ENCODE results near the gene C1orf56. TPM values are rescaled to one million over a fixed set of nuclear protein-coding genes. Genes with fewer than 3 reads are reported as not detected.

C1orf56 gene
- total RNA-seq, 1 experiment from 2014 or later = 0.74 TPM

- no peaks in the 10 kb centered on the region; the same call in 1 of the 2 replicates for H3K36me3 ChIP-seq
- DNase-seq (ENCODE audit: low read depth in 1 of 2, low spot score in 2 of 2) = no peak
- no peaks in the 10 kb centered on the region for H3K9me3 ChIP-seq (replicated peaks)
- H3K4me3 ChIP-seq = no peak overlapping the region
- H3K27ac ChIP-seq = no peak overlapping the region
- peaks cover 12% of the 10 kb centered on the region for H3K4me1 ChIP-seq (replicated peaks)
- no peaks in the 10 kb centered on the region for H3K27me3 ChIP-seq (replicated peaks)
These were observed 4.4 kb upstream of the C1orf56 start for GRCh38 chr1:151043163-151043562.

GRCh38 chr1:151047925-151048644 is 534 bp downstream of the C1orf56 start:
- DNase-seq (ENCODE audit: low read depth in 1 of 2, low spot score in 2 of 2) = peak; percentile 71 to 73
- Histone ChIP-seq H3K9me3 (replicated peaks) (no peaks in the 10 kb centered on the region), H3K4me1 (replicated peaks) (peaks cover 19% of the 10 kb centered on the region), H3K4me3 (peak overlapping the region; percentile 54), H3K27ac (peak overlapping the region; percentile 27), H3K27me3 (replicated peaks) (no peaks in the 10 kb centered on the region), H3K36me3 (peaks cover 32% of the 10 kb centered on the region)

GRCh38 chr1:151048645-151049032 is 1.1 kb downstream of the C1orf56 start:
- Histone ChIP-seq H3K9me3 (replicated peaks) (no peaks in the 10 kb centered on the region), H3K36me3 (peaks cover 38% of the 10 kb centered on the region), H3K27ac (no peak overlapping the region)

DNA sequence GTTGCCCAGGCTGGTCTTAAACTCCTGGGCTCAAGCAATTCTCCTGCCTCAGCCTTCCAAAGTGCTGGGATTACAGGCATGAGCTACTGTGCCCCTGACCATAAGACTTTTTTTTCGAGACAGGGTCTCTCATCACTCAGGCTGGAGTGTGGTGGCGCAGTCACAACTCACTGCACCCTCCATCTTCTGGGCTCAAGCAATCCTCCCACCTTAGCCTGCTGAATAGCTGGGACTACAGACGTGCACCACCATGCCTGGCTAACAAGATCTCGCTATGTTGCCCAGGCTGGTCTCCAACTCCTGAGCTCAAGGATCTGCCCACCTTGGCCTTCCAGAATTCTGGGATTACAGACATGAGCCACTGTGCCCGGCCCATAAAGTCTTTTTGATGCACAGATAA is 1.9 kb downstream of the C1orf56 start:
- Histone ChIP-seq H3K9me3 (replicated peaks) (no peaks in the 10 kb centered on the region), H3K4me1 (replicated peaks) (peaks cover 19% of the 10 kb centered on the region), H3K4me3 (no peak overlapping the region), H3K27ac (no peak overlapping the region), H3K27me3 (replicated peaks) (no peaks in the 10 kb centered on the region), H3K36me3 (peaks cover 46% of the 10 kb centered on the region)
- no peak for DNase-seq (ENCODE audit: low read depth in 1 of 2, low spot score in 2 of 2)

More at GRCh38 chr1:151048645-151049032, 1.1 kb downstream of the C1orf56 start:
- no peak for DNase-seq (ENCODE audit: low read depth in 1 of 2, low spot score in 2 of 2)
- H3K4me3 ChIP-seq = peak overlapping the region; percentile 54
- peaks cover 19% of the 10 kb centered on the region for H3K4me1 ChIP-seq (replicated peaks)
- H3K27me3 ChIP-seq (replicated peaks) = no peaks in the 10 kb centered on the region

DNA sequence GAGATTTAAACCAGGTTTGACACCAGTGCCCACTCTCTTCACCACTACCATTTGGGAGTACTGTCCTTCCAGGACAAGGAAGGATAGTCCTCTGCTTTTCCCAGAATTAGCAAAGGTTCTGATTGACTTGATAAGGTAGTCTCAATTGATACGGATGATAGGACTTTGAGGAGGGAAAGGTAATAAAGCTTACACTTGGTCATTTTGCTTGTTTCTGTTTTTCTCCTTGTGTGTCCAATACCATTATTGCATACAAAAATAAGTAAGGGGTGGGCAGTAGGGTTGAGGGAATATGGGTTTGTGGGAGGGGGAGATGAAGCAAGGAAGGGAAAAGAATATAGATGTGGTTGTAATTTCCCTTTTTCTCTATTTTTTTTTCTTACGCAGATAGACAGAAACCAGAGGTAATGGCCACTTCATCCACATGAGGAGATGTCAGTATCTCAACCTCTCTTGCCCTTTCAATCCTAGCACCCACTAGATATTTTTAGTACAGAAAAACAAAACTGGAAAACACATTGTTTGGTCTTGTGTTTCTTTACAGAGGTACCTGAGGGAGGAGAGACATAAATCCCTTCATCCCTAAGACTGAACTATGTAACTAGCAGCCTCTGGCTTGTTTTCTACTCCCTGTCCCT is 2.6 kb downstream of the C1orf56 start:
- H3K4me1 ChIP-seq (replicated peaks) = peaks cover 19% of the 10 kb centered on the region
- no peak overlapping the region for H3K27ac ChIP-seq
- no peaks in the 10 kb centered on the region for H3K27me3 ChIP-seq (replicated peaks)
- H3K36me3 ChIP-seq = peaks cover 53% of the 10 kb centered on the region
- no peaks in the 10 kb centered on the region for H3K9me3 ChIP-seq (replicated peaks)
- H3K4me3 ChIP-seq = no peak overlapping the region
- DNase-seq (ENCODE audit: low read depth in 1 of 2, low spot score in 2 of 2) = no peak

GRCh38 chr1:151051356-151052009 is 3.9 kb downstream of the C1orf56 start:
- Histone ChIP-seq H3K36me3 (peaks cover 66% of the 10 kb centered on the region), H3K4me1 (replicated peaks) (peaks cover 19% of the 10 kb centered on the region), H3K4me3 (no peak overlapping the region), H3K27ac (no peak overlapping the region), H3K27me3 (replicated peaks) (no peaks in the 10 kb centered on the region), H3K9me3 (replicated peaks) (no peaks in the 10 kb centered on the region)
- no peak for DNase-seq (ENCODE audit: low read depth in 1 of 2, low spot score in 2 of 2)

DNA sequence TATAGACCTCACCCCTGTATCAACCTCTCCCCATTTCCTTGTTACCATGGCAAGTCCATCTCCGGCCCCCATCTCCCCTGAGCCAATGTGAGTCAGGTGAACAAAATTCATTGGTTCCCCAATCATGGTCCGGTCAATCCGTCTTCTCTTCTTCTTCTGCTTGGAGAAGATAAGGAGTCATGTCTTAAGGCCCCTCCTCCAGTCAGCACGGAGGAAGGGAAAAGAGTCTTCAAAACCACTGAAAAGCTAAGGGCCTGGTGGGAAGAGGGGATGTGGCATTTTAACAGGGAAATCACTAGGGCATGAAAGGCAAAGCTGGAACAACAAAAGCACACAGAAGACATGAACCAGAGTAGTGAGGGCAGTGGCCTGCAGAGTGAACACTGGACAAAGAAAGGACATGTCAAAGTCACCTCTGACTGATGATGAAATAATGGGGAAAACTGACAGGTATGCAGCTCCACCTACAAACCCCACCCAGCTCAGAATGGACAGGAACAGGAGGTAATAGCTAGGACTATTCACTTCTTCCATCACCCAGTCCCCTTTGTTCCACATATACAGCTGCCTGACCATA is 7.5 kb downstream of the C1orf56 start:
- no peak for DNase-seq (ENCODE audit: low read depth in 1 of 2, low spot score in 2 of 2)
- Histone ChIP-seq H3K27ac (no peak overlapping the region), H3K36me3 (peaks cover 77% of the 10 kb centered on the region)

DNA sequence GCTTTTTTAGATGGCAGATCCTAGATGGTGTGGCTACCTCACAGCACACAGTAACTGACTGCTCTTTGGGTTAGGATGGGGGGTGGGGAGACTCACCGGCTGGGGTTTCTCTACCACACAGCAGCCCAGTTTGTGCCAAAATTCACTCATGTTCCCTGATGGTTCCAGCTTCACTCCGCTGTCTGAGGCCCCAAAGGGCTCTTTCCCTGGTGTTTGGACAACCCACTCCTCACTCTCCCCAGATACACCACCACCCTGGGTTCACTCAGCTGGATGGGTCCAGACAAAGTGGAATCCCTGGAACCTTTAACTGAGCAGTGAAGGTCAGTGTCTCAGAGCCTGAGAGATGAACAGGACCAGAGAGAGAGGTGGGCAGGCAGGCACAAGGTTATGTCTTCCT is 8.0 kb downstream of the C1orf56 start:
- no peak for DNase-seq (ENCODE audit: low read depth in 1 of 2, low spot score in 2 of 2)
- Histone ChIP-seq H3K27me3 (replicated peaks) (no peaks in the 10 kb centered on the region), H3K9me3 (replicated peaks) (no peaks in the 10 kb centered on the region), H3K36me3 (peaks cover 73% of the 10 kb centered on the region), H3K27ac (no peak overlapping the region), H3K4me3 (no peak overlapping the region), H3K4me1 (replicated peaks) (peaks cover 19% of the 10 kb centered on the region)

More for the DNA sequence above, 7.5 kb downstream of the C1orf56 start:
- H3K9me3 ChIP-seq (replicated peaks) = no peaks in the 10 kb centered on the region
- H3K4me1 ChIP-seq (replicated peaks) = peaks cover 19% of the 10 kb centered on the region
- no peaks in the 10 kb centered on the region for H3K27me3 ChIP-seq (replicated peaks)
- no peak overlapping the region for H3K4me3 ChIP-seq

- Histone ChIP-seq H3K9me3 (replicated peaks) (no peaks in the 10 kb centered on the region), H3K4me3 (no peak overlapping the region), H3K4me1 (replicated peaks) (peaks cover 24% of the 10 kb centered on the region), H3K27me3 (replicated peaks) (no peaks in the 10 kb centered on the region), H3K36me3 (peaks cover 68% of the 10 kb centered on the region), H3K27ac (no peak overlapping the region)
- DNase-seq (ENCODE audit: low read depth in 1 of 2, low spot score in 2 of 2) = no peak
These were observed 8.6 kb downstream of the C1orf56 start for GRCh38 chr1:151056149-151056548.

DNA sequence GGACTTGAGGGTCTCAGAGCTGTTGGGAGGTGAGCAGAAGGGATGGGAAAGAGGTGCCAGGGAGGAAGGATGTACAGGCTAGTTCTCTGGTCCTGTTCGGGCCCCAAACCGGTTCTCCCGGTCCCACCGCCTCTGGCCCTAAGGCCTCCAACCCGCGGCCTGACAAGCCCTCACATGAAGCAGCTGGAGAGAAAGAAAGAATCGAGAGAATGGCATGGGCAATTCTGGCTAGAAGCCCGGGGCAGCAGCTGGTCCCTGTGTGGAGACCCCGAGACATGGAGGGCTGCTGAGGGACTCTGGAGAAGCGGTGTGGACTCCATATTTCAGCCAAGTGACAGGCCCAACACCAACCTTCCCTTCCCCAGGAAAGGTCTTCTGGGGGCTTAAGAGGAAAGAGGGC is 11.1 kb downstream of the C1orf56 start:
- H3K4me1 ChIP-seq (replicated peaks) = peaks cover 31% of the 10 kb centered on the region
- no peaks in the 10 kb centered on the region for H3K9me3 ChIP-seq (replicated peaks)
- DNase-seq (ENCODE audit: low read depth in 1 of 2, low spot score in 2 of 2) = no peak
- no peaks in the 10 kb centered on the region for H3K27me3 ChIP-seq (replicated peaks)
- H3K27ac ChIP-seq = peak overlapping the region; percentile 84
- H3K4me3 ChIP-seq = peak overlapping the region; percentile 79
- peaks cover 48% of the 10 kb centered on the region for H3K36me3 ChIP-seq

- peak within 1 kb of the TSS; percentile 84 for H3K27ac ChIP-seq
- H3K9me3 ChIP-seq (replicated peaks) = no peaks in the 10 kb centered on the region
- peak within 1 kb of the TSS; percentile 79 for H3K4me3 ChIP-seq
- H3K36me3 ChIP-seq = peaks cover 41% of the 10 kb centered on the region
- peak; percentile 89 to 90 for DNase-seq (ENCODE audit: low read depth in 1 of 2, low spot score in 2 of 2)
- peaks cover 31% of the 10 kb centered on the region for H3K4me1 ChIP-seq (replicated peaks)
- H3K27me3 ChIP-seq (replicated peaks) = no peaks in the 10 kb centered on the region
These were observed 11.8 kb downstream of the C1orf56 start, which contains the start of gene CDC42SE1 for GRCh38 chr1:151059109-151060006. TSS of gene CDC42SE1 (minus strand) at chr1:151059622. CDS start at chr1:151055730, 3,892 bp downstream.

DNA sequence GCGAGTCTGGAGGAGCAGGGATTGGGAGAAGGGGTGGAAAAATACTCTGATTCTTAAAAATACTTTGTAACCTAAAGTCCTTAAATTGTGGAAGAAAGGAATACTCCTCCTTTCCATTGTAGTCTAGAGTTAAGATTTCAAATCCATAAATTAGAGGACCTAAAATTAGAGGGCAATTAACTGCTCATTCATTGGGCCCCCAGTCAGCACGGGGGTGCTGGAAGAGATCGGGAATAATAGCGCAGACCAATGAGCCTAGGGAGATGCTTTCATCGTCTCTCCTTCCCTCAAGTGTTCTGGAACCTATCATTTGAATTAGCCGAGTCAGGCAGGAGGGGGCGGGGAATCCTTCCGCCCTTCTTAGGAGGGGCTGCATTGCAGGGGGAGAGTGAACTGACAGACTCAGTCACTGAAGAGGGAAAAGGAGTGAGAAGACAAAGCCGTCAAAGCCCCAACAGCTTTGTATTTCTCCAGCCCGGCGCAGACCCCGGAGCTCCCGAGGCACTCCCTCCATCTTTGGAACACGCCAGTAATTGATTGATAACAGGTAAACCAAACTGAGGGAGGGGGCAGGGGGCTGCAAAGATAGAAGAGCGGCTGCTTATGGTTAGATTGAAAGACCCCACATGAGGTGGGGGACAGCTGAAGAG is 12.6 kb downstream of the C1orf56 start, which contains the start of gene MLLT11:
MLLT11 (plus strand) TSS at position 391 of the 650 bp plus-strand sequence. CDS start 6,828 bp downstream, outside the sequence.
- peaks cover 31% of the 10 kb centered on the region for H3K4me1 ChIP-seq (replicated peaks)
- H3K27me3 ChIP-seq (replicated peaks) = no peaks in the 10 kb centered on the region
- H3K27ac ChIP-seq = peak within 1 kb of the TSS; percentile 84
- H3K4me3 ChIP-seq = peak within 1 kb of the TSS; percentile 79
- H3K9me3 ChIP-seq (replicated peaks) = no peaks in the 10 kb centered on the region
- peaks cover 34% of the 10 kb centered on the region for H3K36me3 ChIP-seq
- peak; percentile 73 to 76 for DNase-seq (ENCODE audit: low read depth in 1 of 2, low spot score in 2 of 2)
